K562 (cell line): ENCODE data around the gene TRAPPC12. TPM values are rescaled to one million over a fixed set of nuclear protein-coding genes. Genes with fewer than 3 reads are reported as not detected.

Experiments used
- CAMTA2 ChIP-seq: fragments of 250-450 bp; sonication (Bioruptor Pico); conservative IDR thresholded peaks from 2 replicates; pipeline ENCODE4 v1.5.1; 2022
- HEY1 ChIP-seq: fragments of 250-450 bp; sonication (Bioruptor Pico); IDR thresholded peaks from 2 replicates; pipeline ENCODE4 v1.5.0; 2020; ENCODE audit warnings: mild to moderate bottlenecking, moderate library complexity, borderline replicate concordance
- HNRNPLL ChIP-seq: fragments of 200-400 bp; formaldehyde crosslinking; IDR thresholded peaks from 2 replicates; pipeline ENCODE4 v1.6.1; 2017; ENCODE audit warnings: low read length, low read depth, mild to moderate bottlenecking; ENCODE audit not compliant: poor library complexity, severe bottlenecking
- MTF1 ChIP-seq: fragments of 250-450 bp; sonication (Bioruptor Pico); IDR thresholded peaks from 2 replicates; pipeline ENCODE4 v1.9.0; 2021; ENCODE audit warnings: moderate library complexity, mild to moderate bottlenecking, inconsistent platforms, borderline replicate concordance
- PHTF2 ChIP-seq: fragments of 250-450 bp; sonication (Bioruptor Pico); IDR thresholded peaks from 2 replicates; pipeline ENCODE4 v1.5.0; 2021; ENCODE audit warnings: mild to moderate bottlenecking
- RBBP5 ChIP-seq: fragments of 200-600 bp; sonication (generic); IDR thresholded peaks from 2 replicates; pipeline ENCODE4 v1.6.1; 2012; ENCODE audit warnings: borderline replicate concordance, mild to moderate bottlenecking, low read length, control low read depth, inconsistent platforms; ENCODE audit not compliant: insufficient read depth, poor library complexity, severe bottlenecking
- SFPQ ChIP-seq: fragments of 200-400 bp; formaldehyde crosslinking; IDR thresholded peaks from 2 replicates; pipeline ENCODE4 v1.6.1; 2017; ENCODE audit warnings: mild to moderate bottlenecking, low read depth, low read length, moderate library complexity
- SRF ChIP-seq, 2 experiments: fragments of 250-450, 450-650 bp in 1 of 2; sonication (Bioruptor Pico) in 1 of 2; sonication (generic) in 1 of 2; formaldehyde crosslinking; IDR thresholded peaks; 2 replicates each; pipeline versions ENCODE4 v1.5.0 to v1.5.1; 2020 to 2022; ENCODE audit warnings: mild to moderate bottlenecking in 1 of 2, missing genetic modification reagents in 1 of 2
- ZNF133 ChIP-seq: fragments of 250-450 bp; sonication (Bioruptor Pico); IDR thresholded peaks from 2 replicates; pipeline ENCODE4 v1.4.0; 2020; ENCODE audit warnings: mild to moderate bottlenecking
- ZNF280B ChIP-seq: fragments of 250-450 bp; sonication (Bioruptor Pico); IDR thresholded peaks from 2 replicates; pipeline ENCODE4 v1.5.1; 2021; ENCODE audit warnings: mild to moderate bottlenecking
- ZNF583 ChIP-seq: fragments of 250-450 bp; sonication (Bioruptor Pico); IDR thresholded peaks from 2 replicates; pipeline ENCODE4 v1.4.0; 2020
- polyA plus RNA-seq, 8 experiments: library from polyadenylated mRNA; depleted of rRNA in 4 of 8; stranded (reverse) in 5 of 8; unstranded in 3 of 8; fragments of >200 nt; fragmentation: Nextera tagmentation in 2 of 8; fragmentation: Illumina TruSeq in 1 of 8; extraction: Ambion mirVana in 2 of 8; extraction: Trizol in 1 of 8; gene quantifications; 2 replicates each; pipeline versions ENCODE4 v1.2.1 to v1.2.3, GENCODE V29; 2011 to 2014; ENCODE audit warnings: inconsistent platforms in 1 of 8, missing spikeins in 1 of 8
- total RNA-seq, 7 experiments: library from RNA; depleted of rRNA in 6 of 7; stranded (reverse); fragments of >200 nt in 6 of 7; fragmentation: Illumina TruSeq in 2 of 7; extraction: Trizol in 2 of 7; gene quantifications; 2 replicates each; pipeline versions ENCODE4 v1.2.1 to v1.2.3, GENCODE V29; 2011 to 2021; ENCODE audit warnings: low replicate concordance in 1 of 7
- TF ChIP-seq, protein P1 (sequence below): IDR thresholded peaks from 2 replicates; pipeline ENCODE4 v1.6.1; 2014; ENCODE audit warnings: antibody characterized with exemption
- TF ChIP-seq, protein P2 (sequence below): sonication (generic); formaldehyde crosslinking; IDR thresholded peaks from 2 replicates; pipeline ENCODE4 v1.8.1; 2023; ENCODE audit warnings: mild to moderate bottlenecking, missing genetic modification reagents
- TF ChIP-seq, protein P3 (sequence below): fragments of 250-450 bp; sonication (Bioruptor Pico); IDR thresholded peaks from 2 replicates; pipeline ENCODE4 v1.4.0; 2020; ENCODE audit warnings: borderline replicate concordance
- TF ChIP-seq, protein P4 (sequence below): fragments of 450-650 bp; formaldehyde crosslinking; IDR thresholded peaks from 2 replicates; pipeline ENCODE4 v1.4.0; 2020; ENCODE audit warnings: mild to moderate bottlenecking

TRAPPC12 gene
- total and polyA plus RNA-seq, 9 of the 15 experiments (the other 6 are each of a cell fraction or from before 2014, with no cell fraction given) = 8.0 to 75.2 (median 39.1) TPM

- no peak for TF ChIP-seq ZNF280B (CRISPR knock-in tag)
- peak; percentile 95 for TF ChIP-seq HNRNPLL
- TF ChIP-seq CAMTA2 (CRISPR knock-in tag) = no peak
- TF ChIP-seq ZNF583 (CRISPR knock-in tag) = no peak
- no peak for TF ChIP-seq MTF1 (CRISPR knock-in tag)
- 0 out of 2 replicates have a peak, but pooled peaks have one; percentile 59 for TF ChIP-seq ZNF133 (CRISPR knock-in tag)
- TF ChIP-seq, protein P1, sequence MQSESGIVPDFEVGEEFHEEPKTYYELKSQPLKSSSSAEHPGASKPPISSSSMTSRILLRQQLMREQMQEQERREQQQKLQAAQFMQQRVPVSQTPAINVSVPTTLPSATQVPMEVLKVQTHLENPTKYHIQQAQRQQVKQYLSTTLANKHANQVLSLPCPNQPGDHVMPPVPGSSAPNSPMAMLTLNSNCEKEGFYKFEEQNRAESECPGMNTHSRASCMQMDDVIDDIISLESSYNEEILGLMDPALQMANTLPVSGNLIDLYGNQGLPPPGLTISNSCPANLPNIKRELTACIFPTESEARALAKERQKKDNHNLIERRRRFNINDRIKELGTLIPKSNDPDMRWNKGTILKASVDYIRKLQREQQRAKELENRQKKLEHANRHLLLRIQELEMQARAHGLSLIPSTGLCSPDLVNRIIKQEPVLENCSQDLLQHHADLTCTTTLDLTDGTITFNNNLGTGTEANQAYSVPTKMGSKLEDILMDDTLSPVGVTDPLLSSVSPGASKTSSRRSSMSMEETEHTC = no peak
- no peak for TF ChIP-seq PHTF2 (CRISPR knock-in tag)
- TF ChIP-seq, protein P2, sequence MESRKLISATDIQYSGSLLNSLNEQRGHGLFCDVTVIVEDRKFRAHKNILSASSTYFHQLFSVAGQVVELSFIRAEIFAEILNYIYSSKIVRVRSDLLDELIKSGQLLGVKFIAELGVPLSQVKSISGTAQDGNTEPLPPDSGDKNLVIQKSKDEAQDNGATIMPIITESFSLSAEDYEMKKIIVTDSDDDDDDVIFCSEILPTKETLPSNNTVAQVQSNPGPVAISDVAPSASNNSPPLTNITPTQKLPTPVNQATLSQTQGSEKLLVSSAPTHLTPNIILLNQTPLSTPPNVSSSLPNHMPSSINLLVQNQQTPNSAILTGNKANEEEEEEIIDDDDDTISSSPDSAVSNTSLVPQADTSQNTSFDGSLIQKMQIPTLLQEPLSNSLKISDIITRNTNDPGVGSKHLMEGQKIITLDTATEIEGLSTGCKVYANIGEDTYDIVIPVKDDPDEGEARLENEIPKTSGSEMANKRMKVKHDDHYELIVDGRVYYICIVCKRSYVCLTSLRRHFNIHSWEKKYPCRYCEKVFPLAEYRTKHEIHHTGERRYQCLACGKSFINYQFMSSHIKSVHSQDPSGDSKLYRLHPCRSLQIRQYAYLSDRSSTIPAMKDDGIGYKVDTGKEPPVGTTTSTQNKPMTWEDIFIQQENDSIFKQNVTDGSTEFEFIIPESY (CRISPR knock-in tag) = no peak
- TF ChIP-seq SFPQ = no peak
- TF ChIP-seq, protein P3, sequence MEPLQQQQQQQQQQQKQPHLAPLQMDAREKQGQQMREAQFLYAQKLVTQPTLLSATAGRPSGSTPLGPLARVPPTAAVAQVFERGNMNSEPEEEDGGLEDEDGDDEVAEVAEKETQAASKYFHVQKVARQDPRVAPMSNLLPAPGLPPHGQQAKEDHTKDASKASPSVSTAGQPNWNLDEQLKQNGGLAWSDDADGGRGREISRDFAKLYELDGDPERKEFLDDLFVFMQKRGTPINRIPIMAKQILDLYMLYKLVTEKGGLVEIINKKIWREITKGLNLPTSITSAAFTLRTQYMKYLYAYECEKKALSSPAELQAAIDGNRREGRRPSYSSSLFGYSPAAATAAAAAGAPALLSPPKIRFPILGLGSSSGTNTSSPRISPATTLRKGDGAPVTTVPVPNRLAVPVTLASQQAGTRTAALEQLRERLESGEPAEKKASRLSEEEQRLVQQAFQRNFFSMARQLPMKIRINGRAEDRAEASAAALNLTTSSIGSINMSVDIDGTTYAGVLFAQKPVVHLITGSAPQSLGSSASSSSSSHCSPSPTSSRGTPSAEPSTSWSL (CRISPR knock-in tag) = 0 out of 2 replicates have a peak, but pooled peaks have one; percentile 69
- TF ChIP-seq SRF (CRISPR knock-in tag; IDR thresholded peaks at IDR 0.05) = peak in 1 of 2 experiments; percentile 52; a peak in 1 of 4 replicates
- no peak for TF ChIP-seq HEY1 (CRISPR knock-in tag)
- peak; percentile 74 for TF ChIP-seq RBBP5
- TF ChIP-seq, protein P4, sequence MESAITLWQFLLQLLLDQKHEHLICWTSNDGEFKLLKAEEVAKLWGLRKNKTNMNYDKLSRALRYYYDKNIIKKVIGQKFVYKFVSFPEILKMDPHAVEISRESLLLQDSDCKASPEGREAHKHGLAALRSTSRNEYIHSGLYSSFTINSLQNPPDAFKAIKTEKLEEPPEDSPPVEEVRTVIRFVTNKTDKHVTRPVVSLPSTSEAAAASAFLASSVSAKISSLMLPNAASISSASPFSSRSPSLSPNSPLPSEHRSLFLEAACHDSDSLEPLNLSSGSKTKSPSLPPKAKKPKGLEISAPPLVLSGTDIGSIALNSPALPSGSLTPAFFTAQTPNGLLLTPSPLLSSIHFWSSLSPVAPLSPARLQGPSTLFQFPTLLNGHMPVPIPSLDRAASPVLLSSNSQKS (CRISPR knock-in tag) = 0 out of 2 replicates have a peak, but pooled peaks have one; percentile 54
Observed at GRCh38 chr2:3519255-3520205, 140.0 kb downstream of the TRAPPC12 start, which contains the start of gene ADI1 (continued).
